Breast epithelium (tissue), 3 donors: ENCODE results near the gene PDLIM4.

ENCODE experiments used
- CTCF ChIP-seq, 3 donors: fragments of 450-650 bp; IDR thresholded peaks; one replicate each; pipeline ENCODE4 v1.5.1; 2016 to 2017; ENCODE audit warnings: antibody characterized with exemption in 3 of 3, mild to moderate bottlenecking in 3 of 3, moderate library complexity in 3 of 3
- POLR2A ChIP-seq: fragments of 450-650 bp; IDR thresholded peaks from one replicate; pipeline ENCODE4 v1.6.1; 2016; ENCODE audit warnings: antibody characterized with exemption, mild to moderate bottlenecking, moderate library complexity

GRCh38 chr5:132289097-132289496 is 31.6 kb downstream of the PDLIM4 start:
- no peak for TF ChIP-seq CTCF (IDR thresholded peaks at IDR 0.05)
- TF ChIP-seq POLR2A = no peak
